ENCODE results near the gene SBF2. TPM values are rescaled to one million over a fixed set of nuclear protein-coding genes. Genes with fewer than 3 reads are reported as not detected.
"Not testable (repeated sequence)": the region's sequence is repeated elsewhere in the genome, so short reads cannot be mapped to it uniquely, and the experiment has no call there.

Gene SBF2
- total RNA-seq, 5 donors from 2014 or later (not counting 1 experiment from before 2014, with no cell fraction given) = 9.5 to 23.5 (median 13.0) TPM

DNA sequence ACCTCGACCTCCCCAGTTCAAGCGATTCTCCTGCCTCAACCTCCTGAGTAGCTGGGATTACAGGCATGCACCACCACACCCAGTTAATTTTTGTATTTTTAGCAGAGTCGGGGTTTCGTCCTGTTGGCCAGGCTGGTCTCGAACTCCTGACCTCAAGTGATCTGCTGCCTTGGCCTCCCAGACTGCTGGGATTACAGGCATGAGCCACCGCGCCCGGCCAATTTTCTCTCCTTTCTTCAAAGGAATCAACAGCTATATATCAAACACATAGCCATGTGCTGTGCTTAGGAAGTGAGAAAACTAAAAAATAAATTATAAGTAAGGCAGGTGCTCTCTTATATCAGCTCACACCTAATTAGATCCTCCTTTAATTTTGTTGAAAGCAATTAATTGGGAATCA is 164.8 kb downstream of the SBF2 start:
- CTCF ChIA-PET; H3K27ac Mint-ChIP-seq; H3K4me1 ChIP-seq (ENCODE audit: control insufficient read depth in 1 of 2, extremely low read depth in 1 of 2, insufficient read depth in 2 of 2, low read length in 2 of 2); H3K27me3 Mint-ChIP-seq; H3K27me3 ChIP-seq (replicated peaks in 1 of 2; ENCODE audit: control insufficient read depth in 2 of 2, extremely low read depth in 1 of 2, insufficient read depth in 2 of 2, low read length in 1 of 2); H3K36me3 ChIP-seq (ENCODE audit: control insufficient read depth in 2 of 2, extremely low read depth in 1 of 2, insufficient read depth in 1 of 2, low read length in 1 of 2); H3K36me3 Mint-ChIP-seq; H3K4me3 Mint-ChIP-seq; H3K27ac ChIP-seq (ENCODE audit: low read length); H3K4me1 Mint-ChIP-seq; H3K4me3 ChIP-seq (ENCODE audit: control insufficient read depth in 1 of 2, extremely low read depth in 1 of 2, low read length in 1 of 2); H3K9me3 Mint-ChIP-seq; ATAC-seq (replicated peaks in 1 of 4); H3K9me3 ChIP-seq; POLR2A ChIA-PET; DNase-seq: not testable (repeated sequence)
- 100% methylated on average over 5 of the region's 8 CpGs for WGBS (ENCODE audit: insufficient coverage)

DNA sequence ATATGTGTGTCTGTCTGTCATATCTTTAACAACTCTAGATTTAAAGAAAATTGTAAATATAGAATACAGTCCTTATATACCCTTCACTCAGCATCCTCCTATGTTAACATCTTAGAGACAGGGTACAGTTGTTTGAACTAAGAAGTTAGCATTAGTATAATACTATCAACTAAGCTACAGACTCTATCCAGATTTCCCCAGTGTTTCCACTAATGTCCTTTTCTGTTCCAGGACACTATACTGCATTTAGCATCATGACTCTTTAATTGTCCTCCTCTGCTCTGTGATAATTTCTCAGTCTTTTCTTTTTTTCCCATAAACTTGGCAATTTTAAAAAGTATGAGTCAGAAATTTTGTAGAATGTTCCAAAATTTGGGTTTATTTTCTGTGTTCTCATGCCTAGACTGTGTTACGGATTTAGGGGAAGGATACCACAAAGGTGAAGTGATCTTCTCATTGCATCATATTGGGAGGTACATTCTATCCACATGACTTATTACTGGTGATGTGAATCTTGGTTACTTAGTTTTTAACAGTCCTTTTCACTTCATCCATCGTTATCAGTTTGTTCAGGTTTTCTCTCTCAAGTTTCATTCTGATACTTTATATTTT is 168.4 kb downstream of the SBF2 start:
- CTCF ChIA-PET = no interaction called here
- WGBS (ENCODE audit: insufficient coverage) = no CpG with 5 or more reads among the region's 2 CpGs
- no peaks in the 10 kb centered on the region for H3K4me1 ChIP-seq (ENCODE audit: control insufficient read depth in 1 of 2, extremely low read depth in 1 of 2, insufficient read depth in 2 of 2, low read length in 2 of 2)

DNA sequence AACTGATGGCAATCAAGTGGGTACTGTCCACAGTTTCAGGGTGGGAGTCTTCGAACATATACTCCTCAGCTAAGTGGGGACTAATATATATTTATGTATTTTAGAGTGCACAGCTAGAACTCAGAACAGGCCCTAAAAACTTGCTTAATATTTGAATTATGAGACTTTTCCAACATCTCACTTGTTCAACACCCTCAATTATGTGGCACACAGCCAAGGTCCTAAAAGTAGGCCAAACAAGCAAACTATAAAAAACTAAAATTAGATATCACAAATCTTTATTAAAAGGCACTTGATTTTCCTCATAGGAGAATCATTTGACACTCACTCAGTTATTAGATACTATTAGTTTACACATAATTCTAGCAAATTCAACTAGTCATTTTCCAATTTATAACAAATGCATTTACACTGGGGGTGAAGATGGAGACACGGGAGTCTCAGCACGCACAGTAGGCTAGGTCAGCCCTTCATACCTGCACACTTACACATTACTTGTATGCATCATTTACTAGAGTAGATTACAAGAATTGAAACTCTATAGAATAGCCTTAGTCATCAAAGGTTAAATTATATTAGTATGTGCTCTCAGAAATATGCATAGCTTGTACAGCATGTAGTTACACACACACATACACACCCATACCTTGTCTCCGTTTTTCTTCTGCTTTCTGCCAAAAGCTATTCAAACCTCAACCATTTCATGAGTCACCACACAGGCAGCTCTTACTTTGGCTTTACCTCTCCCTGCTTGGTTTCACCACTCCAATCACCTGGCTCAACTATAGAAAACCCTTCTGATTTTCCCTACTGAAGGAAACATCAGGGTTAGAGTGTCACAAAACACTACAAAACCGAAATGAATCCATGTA is 171.5 kb downstream of the SBF2 start:
- Mint-ChIP-seq H3K4me1 (peaks cover 0 to 2% (median 0%) of the 10 kb centered on the region in 3 donors), H3K27me3 (no peaks in the 10 kb centered on the region), H3K36me3 (peaks cover 9% of the 10 kb centered on the region), H3K27ac (no peak overlapping the region), H3K4me3 (no peak overlapping the region), H3K9me3 (no peaks in the 10 kb centered on the region)
- no peaks in the 10 kb centered on the region for H3K36me3 ChIP-seq (ENCODE audit: control insufficient read depth in 2 of 2, extremely low read depth in 1 of 2, insufficient read depth in 1 of 2, low read length in 1 of 2)
- no peak overlapping the region for H3K4me3 ChIP-seq (ENCODE audit: control insufficient read depth in 1 of 2, extremely low read depth in 1 of 2, low read length in 1 of 2)
- H3K27me3 ChIP-seq (replicated peaks in 1 of 2; ENCODE audit: control insufficient read depth in 2 of 2, extremely low read depth in 1 of 2, insufficient read depth in 2 of 2, low read length in 1 of 2) = no peaks in the 10 kb centered on the region
- no peak overlapping the region for H3K27ac ChIP-seq (ENCODE audit: low read length)
- no peaks in the 10 kb centered on the region for H3K9me3 ChIP-seq
- POLR2A ChIA-PET = no interaction called here
- DNase-seq (no peak), ATAC-seq (replicated peaks in 1 of 4) (no peak)
- CTCF ChIA-PET = no interaction called here
- no peaks in the 10 kb centered on the region for H3K4me1 ChIP-seq (ENCODE audit: control insufficient read depth in 1 of 2, extremely low read depth in 1 of 2, insufficient read depth in 2 of 2, low read length in 2 of 2)
- 20% methylated on average over 1 of the region's 5 CpGs for WGBS (ENCODE audit: insufficient coverage)

More for the DNA sequence above, 168.4 kb downstream of the SBF2 start:
- no peak for ATAC-seq (replicated peaks in 1 of 4)
- POLR2A ChIA-PET = no interaction called here
- H3K4me3 ChIP-seq (ENCODE audit: control insufficient read depth in 1 of 2, extremely low read depth in 1 of 2, low read length in 1 of 2) = no peak overlapping the region
- H3K36me3 ChIP-seq (ENCODE audit: control insufficient read depth in 2 of 2, extremely low read depth in 1 of 2, insufficient read depth in 1 of 2, low read length in 1 of 2) = no peaks in the 10 kb centered on the region
- no peaks in the 10 kb centered on the region for H3K9me3 Mint-ChIP-seq
- H3K27ac Mint-ChIP-seq = no peak overlapping the region
- no peak overlapping the region for H3K4me3 Mint-ChIP-seq
- H3K27ac ChIP-seq (ENCODE audit: low read length) = no peak overlapping the region
- peaks cover 0 to 2% (median 0%) of the 10 kb centered on the region in 3 donors for H3K4me1 Mint-ChIP-seq
- H3K27me3 ChIP-seq (replicated peaks in 1 of 2; ENCODE audit: control insufficient read depth in 2 of 2, extremely low read depth in 1 of 2, insufficient read depth in 2 of 2, low read length in 1 of 2) = no peaks in the 10 kb centered on the region
- H3K27me3 Mint-ChIP-seq = no peaks in the 10 kb centered on the region
- no peaks in the 10 kb centered on the region for H3K9me3 ChIP-seq
- DNase-seq = no peak
- H3K36me3 Mint-ChIP-seq = peaks cover 5% of the 10 kb centered on the region

DNA sequence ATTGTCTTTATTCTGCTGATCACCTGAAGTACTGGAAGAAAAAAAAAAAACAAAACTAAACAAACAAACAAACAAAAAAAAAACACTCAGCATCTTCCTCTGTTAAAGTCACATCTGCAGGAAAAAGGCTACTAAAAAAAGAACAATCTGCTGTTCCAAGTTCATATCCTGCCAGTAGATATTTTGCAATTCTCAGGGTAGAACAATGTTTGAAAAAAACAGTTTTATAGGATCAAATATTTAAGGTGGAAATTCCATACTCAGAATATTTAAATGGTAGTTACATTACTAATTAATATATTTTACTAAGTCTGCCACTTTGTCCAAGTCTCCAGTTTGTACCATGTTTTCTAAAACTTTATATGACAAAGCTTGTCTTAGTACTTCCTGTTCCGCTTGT is 175.2 kb downstream of the SBF2 start:
- H3K27ac ChIP-seq (ENCODE audit: low read length) = no peak overlapping the region
- H3K27me3 ChIP-seq (replicated peaks in 1 of 2; ENCODE audit: control insufficient read depth in 2 of 2, extremely low read depth in 1 of 2, insufficient read depth in 2 of 2, low read length in 1 of 2) = no peaks in the 10 kb centered on the region
- no peaks in the 10 kb centered on the region for H3K27me3 Mint-ChIP-seq
- peaks cover 21% of the 10 kb centered on the region for H3K36me3 Mint-ChIP-seq
- no CpG with 5 or more reads among the region's 1 CpG for WGBS (ENCODE audit: insufficient coverage)
- peaks cover 0 to 4% (median 0%) of the 10 kb centered on the region in 3 donors for H3K9me3 Mint-ChIP-seq
- H3K4me1 ChIP-seq (ENCODE audit: control insufficient read depth in 1 of 2, extremely low read depth in 1 of 2, insufficient read depth in 2 of 2, low read length in 2 of 2) = no peaks in the 10 kb centered on the region
- no peaks in the 10 kb centered on the region for H3K36me3 ChIP-seq (ENCODE audit: control insufficient read depth in 2 of 2, extremely low read depth in 1 of 2, insufficient read depth in 1 of 2, low read length in 1 of 2)
- no peaks in the 10 kb centered on the region for H3K9me3 ChIP-seq
- CTCF ChIA-PET = no interaction called here
- ATAC-seq (replicated peaks in 1 of 4) (no peak), DNase-seq (no peak)
- no peak overlapping the region for H3K4me3 Mint-ChIP-seq
- no peaks in the 10 kb centered on the region for H3K4me1 Mint-ChIP-seq
- POLR2A ChIA-PET = no interaction called here
- H3K27ac Mint-ChIP-seq = no peak overlapping the region
- no peak overlapping the region for H3K4me3 ChIP-seq (ENCODE audit: control insufficient read depth in 1 of 2, extremely low read depth in 1 of 2, low read length in 1 of 2)

DNA sequence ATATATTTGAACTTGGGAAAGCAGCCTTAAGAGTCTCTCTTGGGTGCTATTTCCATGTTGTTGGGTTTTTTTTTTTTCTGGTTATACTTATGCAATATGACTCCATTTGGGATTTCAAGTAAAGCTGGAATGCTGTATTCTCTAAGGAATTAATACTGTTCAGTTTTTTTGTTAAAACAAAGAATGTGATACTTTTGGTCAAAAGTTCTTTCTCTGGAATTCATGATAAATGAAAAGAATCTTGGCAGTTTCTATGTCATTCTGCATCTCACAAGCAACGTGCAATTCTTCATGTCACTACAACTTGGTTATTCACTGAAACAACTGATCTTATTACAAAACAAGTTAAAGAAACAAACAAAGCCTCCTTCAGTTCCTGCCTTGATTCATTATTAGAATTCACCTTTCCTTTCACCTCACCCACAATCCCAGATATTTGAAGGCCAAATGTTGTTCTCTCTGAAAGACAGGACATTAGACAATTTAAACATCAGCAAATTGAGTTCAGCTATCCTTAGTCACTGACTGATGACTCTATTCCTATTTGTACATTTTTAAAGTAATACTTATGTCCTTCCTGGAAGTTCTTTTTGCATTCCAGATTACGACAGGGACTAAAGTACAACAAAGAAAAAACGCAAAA is 176.2 kb downstream of the SBF2 start:
- peaks cover 0 to 4% (median 0%) of the 10 kb centered on the region in 3 donors for H3K9me3 Mint-ChIP-seq
- DNase-seq (no peak), ATAC-seq (replicated peaks in 1 of 4) (no peak)
- no peaks in the 10 kb centered on the region for H3K4me1 Mint-ChIP-seq
- ChIA-PET POLR2A (interaction anchor here in 1 of 2 donors (0.6 kb wide), 1 partner anchor 148 kb away, joined by 5 read pairs; no protein-coding TSS in a partner anchor), CTCF (interaction anchor here in 1 of 2 donors (0.5 kb wide), 1 partner anchor 188 kb away, joined by 3 read pairs; no protein-coding TSS in a partner anchor)
- Histone ChIP-seq H3K36me3 (ENCODE audit: control insufficient read depth in 2 of 2, extremely low read depth in 1 of 2, insufficient read depth in 1 of 2, low read length in 1 of 2) (no peaks in the 10 kb centered on the region), H3K4me1 (ENCODE audit: control insufficient read depth in 1 of 2, extremely low read depth in 1 of 2, insufficient read depth in 2 of 2, low read length in 2 of 2) (no peaks in the 10 kb centered on the region), H3K9me3 (no peaks in the 10 kb centered on the region), H3K4me3 (ENCODE audit: control insufficient read depth in 1 of 2, extremely low read depth in 1 of 2, low read length in 1 of 2) (no peak overlapping the region), H3K27me3 (replicated peaks in 1 of 2; ENCODE audit: control insufficient read depth in 2 of 2, extremely low read depth in 1 of 2, insufficient read depth in 2 of 2, low read length in 1 of 2) (no peaks in the 10 kb centered on the region), H3K27ac (ENCODE audit: low read length) (no peak overlapping the region)
- 86% methylated on average over 1 of the region's 3 CpGs for WGBS (ENCODE audit: insufficient coverage)
- H3K27me3 Mint-ChIP-seq = no peaks in the 10 kb centered on the region
- no peak overlapping the region for H3K27ac Mint-ChIP-seq
- H3K4me3 Mint-ChIP-seq = no peak overlapping the region
- peaks cover 21% of the 10 kb centered on the region for H3K36me3 Mint-ChIP-seq

DNA sequence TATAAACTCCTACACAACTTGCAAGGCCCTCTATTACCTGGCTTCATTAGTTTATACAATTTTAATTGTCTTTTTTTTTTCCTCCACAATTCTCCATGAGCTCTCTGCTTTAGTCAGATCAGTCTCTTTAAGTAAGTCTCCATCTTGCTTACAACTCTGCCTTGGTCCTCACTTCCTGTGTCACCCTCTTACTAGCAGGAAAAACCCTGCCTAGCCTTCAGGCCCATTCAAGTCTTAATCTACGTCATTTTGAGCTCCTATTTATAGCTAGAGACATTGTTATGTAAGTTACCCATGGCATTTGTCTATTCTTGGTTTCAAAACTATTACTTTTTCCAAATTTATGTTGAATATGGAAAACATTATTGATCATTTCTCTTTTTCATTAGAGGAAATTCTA is 177.4 kb downstream of the SBF2 start:
- Histone ChIP-seq H3K36me3 (ENCODE audit: control insufficient read depth in 2 of 2, extremely low read depth in 1 of 2, insufficient read depth in 1 of 2, low read length in 1 of 2) (no peaks in the 10 kb centered on the region), H3K4me1 (ENCODE audit: control insufficient read depth in 1 of 2, extremely low read depth in 1 of 2, insufficient read depth in 2 of 2, low read length in 2 of 2) (no peaks in the 10 kb centered on the region), H3K27ac (ENCODE audit: low read length) (no peak overlapping the region), H3K4me3 (ENCODE audit: control insufficient read depth in 1 of 2, extremely low read depth in 1 of 2, low read length in 1 of 2) (no peak overlapping the region), H3K27me3 (replicated peaks in 1 of 2; ENCODE audit: control insufficient read depth in 2 of 2, extremely low read depth in 1 of 2, insufficient read depth in 2 of 2, low read length in 1 of 2) (no peaks in the 10 kb centered on the region), H3K9me3 (no peaks in the 10 kb centered on the region)
- POLR2A ChIA-PET = interaction anchor here in 1 of 2 donors (0.6 kb wide), 1 partner anchor 71 kb away, joined by 3 read pairs; no protein-coding TSS in a partner anchor
- Mint-ChIP-seq H3K9me3 (peaks cover 0 to 8% (median 0%) of the 10 kb centered on the region in 3 donors), H3K4me1 (no peaks in the 10 kb centered on the region), H3K27ac (no peak overlapping the region), H3K4me3 (no peak overlapping the region), H3K36me3 (peaks cover 24% of the 10 kb centered on the region), H3K27me3 (no peaks in the 10 kb centered on the region)
- DNase-seq (no peak), ATAC-seq (replicated peaks in 1 of 4) (no peak)
- no CpG with 5 or more reads among the region's 1 CpG for WGBS (ENCODE audit: insufficient coverage)
- CTCF ChIA-PET = no interaction called here
